GM12878 (cell line): ENCODE data around the gene ILKAP. TPM values are rescaled to one million over a fixed set of nuclear protein-coding genes. Genes with fewer than 3 reads are reported as not detected.

Experiments used
- ATAC-seq: fragments of 200-7000 bp; cut with Tn5 transposase; 3 replicates; pipeline ENCODE4 v1.9.1; 2020; ENCODE audit warnings: mild to moderate bottlenecking, moderate library complexity
- BruUV-seq: library from RNA; stranded (reverse); fragments of 400-500 nt; replicated peaks from 2 replicates; lab custom pipeline; 2021; lab: Mats Ljungman, UMichigan
- CTCF ChIA-PET: fragments of 300-600 bp; sonication (Branson Sonifier 250); formaldehyde crosslinking; extraction: SDS; loops from one replicate; lab custom pipeline; 2021; ENCODE audit warnings: inconsistent platforms; lab: Yijun Ruan, JAX
- POLR2A ChIA-PET: fragments of 350-600 bp; formaldehyde crosslinking; extraction: SDS; loops from one replicate; lab custom pipeline; 2021; ENCODE audit warnings: inconsistent platforms; lab: Charles Lee
- RAD21 ChIA-PET: fragments of 300-600 bp; sonication (Branson Sonifier 250); formaldehyde crosslinking; loops from one replicate; lab custom pipeline; 2023; ENCODE audit warnings: antibody characterized with exemption; ENCODE audit not compliant: unreplicated experiment; lab: Charles Lee
- SMC1A ChIA-PET: fragments of 300-600 bp; sonication (Branson Sonifier 250); formaldehyde crosslinking; loops from one replicate; lab custom pipeline; 2023; ENCODE audit not compliant: unreplicated experiment, uncharacterized antibody; lab: Charles Lee
- DNase-seq: peaks from one replicate; pipeline ENCODE4 v3.0.0-alpha.2; 2011; ENCODE audit warnings: low read depth, low spot score
- FAIRE-seq: peaks from 3 replicates; lab custom pipeline; 2011; peaks lifted over from hg19 to GRCh38; lab: Jason Lieb, UNC
- H2AFZ ChIP-seq: 2 replicates; pipeline ENCODE4 v1.6.0; 2011; ENCODE audit warnings: low read depth, low read length, control low read depth; ENCODE audit not compliant: control insufficient read depth
- H3K27ac ChIP-seq: 2 replicates; pipeline ENCODE4 v1.5.1; 2011; ENCODE audit warnings: control low read depth; ENCODE audit not compliant: control insufficient read depth, insufficient read depth
- H3K27me3 ChIP-seq, 2 experiments: replicated peaks in 1 of 2; 2 replicates each; pipeline versions ENCODE4 v1.6.0 to v1.6.1; 2011; ENCODE audit warnings: low read length in 1 of 2; ENCODE audit not compliant: control insufficient read depth in 2 of 2, insufficient read depth in 2 of 2
- H3K36me3 ChIP-seq, 2 experiments: 2 replicates each; pipeline ENCODE4 v1.5.1; 2011; ENCODE audit warnings: low read length in 1 of 2; ENCODE audit not compliant: control insufficient read depth in 2 of 2, insufficient read depth in 2 of 2
- H3K4me1 ChIP-seq: 2 replicates; pipeline ENCODE4 v1.6.1; 2011; ENCODE audit warnings: mild to moderate bottlenecking, low read length, moderate library complexity, mixed read lengths; ENCODE audit not compliant: control insufficient read depth, insufficient read depth
- H3K4me2 ChIP-seq: 2 replicates; pipeline ENCODE4 v1.6.0; 2011; ENCODE audit warnings: control low read depth; ENCODE audit not compliant: control insufficient read depth, insufficient read depth
- H3K4me3 ChIP-seq: fragments of 200-600 bp; sonication (generic); 2 replicates; pipeline ENCODE4 v1.5.1; 2016
- H3K79me2 ChIP-seq: 2 replicates; pipeline ENCODE4 v1.6.0; 2011; ENCODE audit warnings: low read length; ENCODE audit not compliant: control insufficient read depth, insufficient read depth
- H3K9ac ChIP-seq: 2 replicates; pipeline ENCODE4 v1.8.0; 2011; ENCODE audit warnings: low read length, control low read depth, mixed read lengths; ENCODE audit not compliant: control insufficient read depth, insufficient read depth
- H3K9me3 ChIP-seq: replicated peaks from 3 replicates; pipeline ENCODE4 v1.5.1; 2011; ENCODE audit warnings: mild to moderate bottlenecking, low read length; ENCODE audit not compliant: control insufficient read depth, insufficient read depth
- H4K20me1 ChIP-seq: 2 replicates; pipeline ENCODE4 v1.6.0; 2011; ENCODE audit not compliant: control insufficient read depth, insufficient read depth
- BHLHE40 ChIP-seq, 2 experiments: fragments of 450-650 bp in 1 of 2; IDR thresholded peaks; 2 replicates each; pipeline ENCODE4 v1.6.1; 2011 to 2017; ENCODE audit warnings: low read depth in 2 of 2, borderline replicate concordance in 1 of 2, improper control_type of control experiment in 1 of 2, low read length in 1 of 2, mild to moderate bottlenecking in 1 of 2
- CBFB ChIP-seq: IDR thresholded peaks from 2 replicates; pipeline ENCODE4 v1.6.1; 2016; ENCODE audit warnings: antibody characterized with exemption, low read depth
- CEBPB ChIP-seq, 2 experiments: fragments of 150-350 bp in 1 of 2; IDR thresholded peaks; 2 replicates each; pipeline ENCODE4 v1.6.1; 2012 to 2014; ENCODE audit warnings: low read depth in 2 of 2, low read length in 2 of 2, borderline replicate concordance in 1 of 2, inconsistent platforms in 1 of 2
- FOXM1 ChIP-seq: IDR thresholded peaks from 2 replicates; pipeline ENCODE4 v1.6.1; 2012; ENCODE audit warnings: low read depth, mild to moderate bottlenecking, inconsistent platforms, low read length, moderate library complexity
- KDM1A ChIP-seq: fragments of 200-600 bp; sonication (generic); IDR thresholded peaks from 2 replicates; pipeline ENCODE4 v1.6.1; 2016; ENCODE audit warnings: borderline replicate concordance
- SREBF1 ChIP-seq: IDR thresholded peaks from 2 replicates; pipeline ENCODE4 v1.6.1; 2012; ENCODE audit warnings: mild to moderate bottlenecking, low read length
- WGBS: methylation state at CpG from one replicate; pipeline ENCODE4 v1.1.6; 2016; ENCODE audit warnings: low lambda C conversion rate; ENCODE audit not compliant: insufficient replicate concordance, insufficient coverage; ENCODE audit errors: missing lambda C conversion rate; 5-methylcytosine and 5-hydroxymethylcytosine counted together
- in situ Hi-C: fragments of 300-500 bp; cut with MboI; formaldehyde crosslinking; loops from 9 replicates; pipeline ENCODE4 v1.14.3; 2018; ENCODE audit warnings: mixed read lengths
- intact Hi-C: fragments of 100-400 bp; cut with micrococcal nuclease; formaldehyde crosslinking; loops from one replicate; pipeline ENCODE4 v1.14.2; 2022; ENCODE audit not compliant: unreplicated experiment
- polyA plus RNA-seq, 11 experiments: library from polyadenylated mRNA; depleted of rRNA in 4 of 11; unstranded in 6 of 11; stranded (reverse) in 5 of 11; fragments of >200 nt; fragmentation: Nextera tagmentation in 4 of 11; fragmentation: Illumina TruSeq in 1 of 11; extraction: Ambion mirVana in 4 of 11; extraction: Trizol in 1 of 11; gene quantifications; 1 replicate in 1 of 11; 2 replicates in 10 of 11; pipeline versions ENCODE4 v1.2.1 to v1.2.3, GENCODE V29; 2011 to 2016; ENCODE audit warnings: inconsistent platforms in 2 of 11, missing spikeins in 2 of 11, low read depth in 1 of 11
- total RNA-seq, 4 experiments: library from RNA; depleted of rRNA in 3 of 4; stranded (reverse); fragments of >200 nt in 3 of 4; fragmentation: Illumina TruSeq in 1 of 4; extraction: Trizol in 1 of 4; gene quantifications; 2 replicates each; pipeline versions ENCODE4 v1.2.1 to v1.2.3, GENCODE V29; 2013 to 2021
- TF ChIP-seq, protein P1 (sequence below): fragments of 450-650 bp; conservative IDR thresholded peaks from 2 replicates; pipeline ENCODE4 v1.6.1; 2017; ENCODE audit warnings: mild to moderate bottlenecking, moderate library complexity

ILKAP gene
- total and polyA plus RNA-seq, 10 of the 15 experiments (the other 5 are each of a cell fraction or from before 2014, with no cell fraction given) = 4.2 to 65.3 (median 37.3) TPM

DNA sequence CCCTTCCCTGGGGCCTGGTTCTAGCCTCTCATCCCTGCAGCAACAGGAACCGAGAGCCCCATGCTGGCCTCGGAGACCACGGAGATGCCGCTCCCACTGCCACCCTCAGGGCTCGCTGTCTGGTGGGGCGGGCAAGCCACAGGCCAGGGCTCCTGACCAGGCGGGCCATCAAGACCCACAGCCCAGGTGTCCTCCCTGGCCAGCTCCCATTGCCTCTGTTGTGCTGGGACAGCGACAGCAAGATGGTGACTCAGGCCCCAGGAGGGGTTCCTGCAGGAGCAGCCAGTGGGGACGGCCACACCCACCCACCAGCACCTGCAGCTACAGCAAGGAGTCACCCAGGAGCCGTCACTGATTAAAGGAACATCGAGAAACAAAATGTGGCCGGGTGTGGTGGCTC, 57.6 kb downstream of the ILKAP start:
- H3K79me2 ChIP-seq = no peaks in the 10 kb centered on the region
- ChIA-PET SMC1A (no interaction called here), POLR2A (no interaction called here), CTCF (no interaction called here), RAD21 (no interaction called here)
- 55% methylated on average over 8 of the region's 12 CpGs for WGBS
- intact Hi-C loops (no loop called here), in situ Hi-C loops (no loop called here)
- FAIRE-seq (no peak), DNase-seq (no peak), ATAC-seq (no peak)
- H3K4me1 ChIP-seq = no peaks in the 10 kb centered on the region
- no peaks in the 10 kb centered on the region for H3K27me3 ChIP-seq
- no TSS peak for BruUV-seq
- H2AFZ ChIP-seq = no peak overlapping the region
- no peak overlapping the region for H3K27ac ChIP-seq
- H3K36me3 ChIP-seq = no peaks in the 10 kb centered on the region
- H4K20me1 ChIP-seq = no peaks in the 10 kb centered on the region
- H3K4me3 ChIP-seq = no peak overlapping the region
- no peaks in the 10 kb centered on the region for H3K9me3 ChIP-seq
- TF ChIP-seq FOXM1 = no peak
- TF ChIP-seq KDM1A = no peak
- no peak for TF ChIP-seq CEBPB (IDR thresholded peaks at IDR 0.05; ENCODE audit: borderline replicate concordance in 1 of 2, low read depth in 2 of 2, low read length in 2 of 2)
- TF ChIP-seq SREBF1 = no peak
- TF ChIP-seq, protein P1, sequence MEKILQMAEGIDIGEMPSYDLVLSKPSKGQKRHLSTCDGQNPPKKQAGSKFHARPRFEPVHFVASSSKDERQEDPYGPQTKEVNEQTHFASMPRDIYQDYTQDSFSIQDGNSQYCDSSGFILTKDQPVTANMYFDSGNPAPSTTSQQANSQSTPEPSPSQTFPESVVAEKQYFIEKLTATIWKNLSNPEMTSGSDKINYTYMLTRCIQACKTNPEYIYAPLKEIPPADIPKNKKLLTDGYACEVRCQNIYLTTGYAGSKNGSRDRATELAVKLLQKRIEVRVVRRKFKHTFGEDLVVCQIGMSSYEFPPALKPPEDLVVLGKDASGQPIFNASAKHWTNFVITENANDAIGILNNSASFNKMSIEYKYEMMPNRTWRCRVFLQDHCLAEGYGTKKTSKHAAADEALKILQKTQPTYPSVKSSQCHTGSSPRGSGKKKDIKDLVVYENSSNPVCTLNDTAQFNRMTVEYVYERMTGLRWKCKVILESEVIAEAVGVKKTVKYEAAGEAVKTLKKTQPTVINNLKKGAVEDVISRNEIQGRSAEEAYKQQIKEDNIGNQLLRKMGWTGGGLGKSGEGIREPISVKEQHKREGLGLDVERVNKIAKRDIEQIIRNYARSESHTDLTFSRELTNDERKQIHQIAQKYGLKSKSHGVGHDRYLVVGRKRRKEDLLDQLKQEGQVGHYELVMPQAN = no peak
- no peak for TF ChIP-seq BHLHE40 (IDR thresholded peaks at IDR 0.05; ENCODE audit: borderline replicate concordance in 1 of 2, low read depth in 2 of 2, low read length in 1 of 2)
- TF ChIP-seq CBFB = no peak
- H3K9ac ChIP-seq = no peak overlapping the region
- H3K4me2 ChIP-seq = no peak overlapping the region
